ENCODE data around the gene FAM163A.

The FAM163A gene

DNA sequence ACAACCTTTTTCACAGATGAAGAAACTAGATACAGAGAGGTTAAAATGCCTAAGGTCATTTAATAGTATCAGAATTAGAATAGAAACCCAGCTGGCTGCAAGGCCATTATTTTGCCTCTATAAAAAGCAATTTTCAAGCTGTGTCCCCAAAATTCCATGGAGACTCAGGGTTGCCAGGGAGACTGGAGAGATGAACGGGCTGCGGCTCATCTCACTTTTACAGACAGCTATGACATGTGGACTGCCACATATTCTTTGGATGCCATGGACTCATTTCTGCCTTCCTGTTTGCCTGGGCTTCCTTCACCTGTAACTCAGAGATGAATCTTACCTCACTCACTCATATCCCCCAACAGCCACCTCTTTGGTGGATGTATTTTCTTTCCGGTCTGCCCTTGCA lies 117.6 kb downstream of the FAM163A start:
- TF ChIP-seq CTCF (IDR thresholded peaks at IDR 0.05): no peak
- no peak overlapping the region for H3K4me3 ChIP-seq (ENCODE audit: low read depth in 1 of 2, low read length in 1 of 2)
- H3K27ac ChIP-seq: peak overlapping the region; percentile 37
- peaks cover 47% of the 10 kb centered on the region for H3K36me3 ChIP-seq
- peaks cover 6 to 7% of the 10 kb centered on the region in 2 experiments for H3K4me1 ChIP-seq (ENCODE audit: control insufficient read depth in 1 of 2, insufficient read depth in 1 of 2, low read depth in 1 of 2, low read length in 1 of 2)
- no peaks in the 10 kb centered on the region for H3K9me3 ChIP-seq
- no peaks in the 10 kb centered on the region for H3K27me3 ChIP-seq

DNA sequence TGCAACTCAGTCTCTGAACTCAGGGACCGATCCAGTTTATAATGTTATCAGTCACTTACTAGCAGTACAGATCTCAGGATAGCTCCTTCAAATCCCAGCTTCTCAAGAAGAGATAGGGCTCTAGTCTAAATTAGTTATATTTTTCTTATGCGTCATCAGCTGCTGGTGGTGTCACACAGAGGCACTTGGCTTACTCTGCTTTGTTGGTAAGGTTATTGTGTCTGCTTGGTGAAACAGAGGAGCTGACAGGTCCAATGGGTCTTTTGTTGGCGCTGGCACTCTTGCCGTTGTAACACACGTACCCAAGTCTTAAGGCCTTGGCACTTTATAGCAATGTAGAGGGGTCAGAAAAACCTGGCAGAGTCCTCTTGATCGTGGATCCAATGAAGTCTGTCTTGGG lies 122.3 kb downstream of the FAM163A start:
- Histone ChIP-seq H3K4me1 (ENCODE audit: control insufficient read depth in 1 of 2, insufficient read depth in 1 of 2, low read depth in 1 of 2, low read length in 1 of 2) (no peaks in the 10 kb centered on the region), H3K27me3 (no peaks in the 10 kb centered on the region), H3K9me3 (no peaks in the 10 kb centered on the region), H3K36me3 (peaks cover 56% of the 10 kb centered on the region), H3K27ac (no peak overlapping the region), H3K4me3 (ENCODE audit: low read depth in 1 of 2, low read length in 1 of 2) (no peak overlapping the region)
- TF ChIP-seq CTCF (IDR thresholded peaks at IDR 0.05): no peak

Measured in neutrophil (primary cell).